ENCODE results near the gene VPS54.

DNA sequence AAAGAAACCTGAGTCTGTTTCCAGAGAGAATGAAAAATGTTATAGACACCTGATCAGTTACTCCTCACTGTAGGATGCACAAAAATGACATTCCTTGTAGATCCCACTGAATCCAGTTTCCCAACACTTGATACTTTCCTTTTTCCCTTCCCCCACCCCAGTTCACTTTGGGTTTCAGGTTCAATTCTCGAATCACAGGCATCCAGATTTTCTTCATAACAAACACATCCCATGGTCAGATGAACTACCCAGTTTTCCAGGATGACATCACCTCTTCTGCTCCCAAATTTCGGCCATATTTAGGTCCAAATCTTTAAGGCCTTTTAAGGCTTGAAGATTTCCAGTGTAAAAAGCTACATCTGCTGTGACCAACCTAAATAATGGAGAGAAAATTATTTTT lies 126.1 kb downstream of the VPS54 start:
- TF ChIP-seq FOXA1 (IDR thresholded peaks at IDR 0.05; ENCODE audit: borderline replicate concordance) = no peak
- no peak for TF ChIP-seq PML (IDR thresholded peaks at IDR 0.05; ENCODE audit: low read length)
- TF ChIP-seq, protein P1, sequence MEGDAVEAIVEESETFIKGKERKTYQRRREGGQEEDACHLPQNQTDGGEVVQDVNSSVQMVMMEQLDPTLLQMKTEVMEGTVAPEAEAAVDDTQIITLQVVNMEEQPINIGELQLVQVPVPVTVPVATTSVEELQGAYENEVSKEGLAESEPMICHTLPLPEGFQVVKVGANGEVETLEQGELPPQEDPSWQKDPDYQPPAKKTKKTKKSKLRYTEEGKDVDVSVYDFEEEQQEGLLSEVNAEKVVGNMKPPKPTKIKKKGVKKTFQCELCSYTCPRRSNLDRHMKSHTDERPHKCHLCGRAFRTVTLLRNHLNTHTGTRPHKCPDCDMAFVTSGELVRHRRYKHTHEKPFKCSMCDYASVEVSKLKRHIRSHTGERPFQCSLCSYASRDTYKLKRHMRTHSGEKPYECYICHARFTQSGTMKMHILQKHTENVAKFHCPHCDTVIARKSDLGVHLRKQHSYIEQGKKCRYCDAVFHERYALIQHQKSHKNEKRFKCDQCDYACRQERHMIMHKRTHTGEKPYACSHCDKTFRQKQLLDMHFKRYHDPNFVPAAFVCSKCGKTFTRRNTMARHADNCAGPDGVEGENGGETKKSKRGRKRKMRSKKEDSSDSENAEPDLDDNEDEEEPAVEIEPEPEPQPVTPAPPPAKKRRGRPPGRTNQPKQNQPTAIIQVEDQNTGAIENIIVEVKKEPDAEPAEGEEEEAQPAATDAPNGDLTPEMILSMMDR (IDR thresholded peaks at IDR 0.05 in 2 of 3, conservative IDR thresholded peaks at IDR 0.05 in 1 of 3; ENCODE audit: insufficient read depth in 2 of 3, low read depth in 1 of 3, low read length in 3 of 3) = no peak
- TF ChIP-seq, protein P2, sequence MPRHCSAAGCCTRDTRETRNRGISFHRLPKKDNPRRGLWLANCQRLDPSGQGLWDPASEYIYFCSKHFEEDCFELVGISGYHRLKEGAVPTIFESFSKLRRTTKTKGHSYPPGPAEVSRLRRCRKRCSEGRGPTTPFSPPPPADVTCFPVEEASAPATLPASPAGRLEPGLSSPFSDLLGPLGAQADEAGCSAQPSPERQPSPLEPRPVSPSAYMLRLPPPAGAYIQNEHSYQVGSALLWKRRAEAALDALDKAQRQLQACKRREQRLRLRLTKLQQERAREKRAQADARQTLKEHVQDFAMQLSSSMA (CRISPR knock-in tag; IDR thresholded peaks at IDR 0.05) = no peak
- TF ChIP-seq JUNB (CRISPR knock-in tag; conservative IDR thresholded peaks at IDR 0.05) = no peak
- TF ChIP-seq ZNF274 (IDR thresholded peaks at IDR 0.05; ENCODE audit: borderline replicate concordance, low read depth, low read length) = no peak
- TF ChIP-seq KAT7 (CRISPR knock-in tag; IDR thresholded peaks at IDR 0.05; ENCODE audit: borderline replicate concordance) = no peak
- TF ChIP-seq POLR2A (conservative IDR thresholded peaks at IDR 0.05) = no peak
- TF ChIP-seq, protein P3, sequence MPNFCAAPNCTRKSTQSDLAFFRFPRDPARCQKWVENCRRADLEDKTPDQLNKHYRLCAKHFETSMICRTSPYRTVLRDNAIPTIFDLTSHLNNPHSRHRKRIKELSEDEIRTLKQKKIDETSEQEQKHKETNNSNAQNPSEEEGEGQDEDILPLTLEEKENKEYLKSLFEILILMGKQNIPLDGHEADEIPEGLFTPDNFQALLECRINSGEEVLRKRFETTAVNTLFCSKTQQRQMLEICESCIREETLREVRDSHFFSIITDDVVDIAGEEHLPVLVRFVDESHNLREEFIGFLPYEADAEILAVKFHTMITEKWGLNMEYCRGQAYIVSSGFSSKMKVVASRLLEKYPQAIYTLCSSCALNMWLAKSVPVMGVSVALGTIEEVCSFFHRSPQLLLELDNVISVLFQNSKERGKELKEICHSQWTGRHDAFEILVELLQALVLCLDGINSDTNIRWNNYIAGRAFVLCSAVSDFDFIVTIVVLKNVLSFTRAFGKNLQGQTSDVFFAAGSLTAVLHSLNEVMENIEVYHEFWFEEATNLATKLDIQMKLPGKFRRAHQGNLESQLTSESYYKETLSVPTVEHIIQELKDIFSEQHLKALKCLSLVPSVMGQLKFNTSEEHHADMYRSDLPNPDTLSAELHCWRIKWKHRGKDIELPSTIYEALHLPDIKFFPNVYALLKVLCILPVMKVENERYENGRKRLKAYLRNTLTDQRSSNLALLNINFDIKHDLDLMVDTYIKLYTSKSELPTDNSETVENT (CRISPR knock-in tag; IDR thresholded peaks at IDR 0.05) = no peak

Data from K562 (cell line).